GM10847 (cell line): ENCODE measurements around the gene CIDEA.

Source experiments
- POLR2A ChIP-seq: IDR thresholded peaks from 2 replicates; pipeline ENCODE4 v1.6.1; 2011; ENCODE audit not compliant: insufficient read length; ENCODE audit errors: extremely low read depth

Gene CIDEA

DNA sequence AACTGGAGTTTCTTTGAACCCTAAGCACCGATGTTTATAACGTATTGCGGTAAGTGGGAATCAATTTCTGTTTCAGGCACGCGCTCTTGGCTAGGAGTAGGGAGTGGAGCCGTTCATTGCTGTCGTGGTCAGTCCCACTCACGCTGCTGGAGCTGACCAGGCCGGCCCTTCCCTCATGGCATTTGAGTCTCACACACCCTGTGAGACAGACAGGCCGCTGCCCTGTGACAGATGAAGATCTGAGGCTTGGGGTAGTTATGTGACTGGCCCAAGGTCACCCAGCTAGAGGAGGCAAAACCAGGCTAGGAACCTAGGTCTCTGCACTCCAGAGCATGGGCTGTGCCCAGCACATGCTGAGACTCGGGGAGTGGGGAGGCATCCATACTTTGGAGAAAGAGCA, 2.9 kb upstream of the CIDEA start:
- TF ChIP-seq POLR2A, result no peak

DNA sequence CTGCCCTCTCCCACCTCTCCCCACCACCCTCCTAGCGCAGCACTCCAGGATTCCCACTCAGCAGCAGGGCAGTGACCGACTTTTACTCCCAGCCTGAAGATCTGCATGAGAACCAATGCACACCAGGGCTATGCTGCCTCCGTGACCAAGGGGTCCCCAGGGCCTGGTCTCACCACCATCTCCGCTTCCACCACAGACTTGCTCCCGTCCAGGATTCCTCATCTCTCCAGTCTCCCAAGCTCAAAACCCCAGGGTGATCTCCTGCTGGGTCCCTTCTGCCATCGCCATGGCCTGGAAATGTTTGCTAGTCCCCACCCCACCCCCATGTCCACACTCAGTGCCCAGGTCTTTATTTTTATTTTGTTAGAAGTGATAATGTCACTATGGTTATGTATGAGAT, 2.1 kb upstream of the CIDEA start:
- no peak for TF ChIP-seq POLR2A

DNA sequence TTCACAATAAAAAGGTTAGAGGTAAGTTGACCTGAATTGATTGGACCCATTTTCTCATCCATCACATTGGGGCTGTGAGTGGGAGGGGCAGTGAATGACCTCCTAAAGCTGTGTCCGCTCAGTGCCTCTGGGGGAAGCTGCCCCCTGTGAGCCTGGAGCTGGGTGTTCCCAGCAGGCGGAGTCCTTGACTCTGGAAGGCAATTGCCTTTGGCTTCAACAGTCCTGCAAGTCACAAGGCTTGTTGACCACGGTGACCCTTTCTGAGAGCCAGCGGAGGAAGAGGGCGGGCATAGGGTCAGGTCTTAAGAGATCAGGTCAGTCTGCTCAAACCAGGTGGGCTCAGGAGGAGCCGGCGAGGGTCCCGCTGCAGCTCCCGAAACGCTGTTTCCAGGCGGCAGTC, 1.1 kb upstream of the CIDEA start:
- TF ChIP-seq POLR2A, result no peak

DNA sequence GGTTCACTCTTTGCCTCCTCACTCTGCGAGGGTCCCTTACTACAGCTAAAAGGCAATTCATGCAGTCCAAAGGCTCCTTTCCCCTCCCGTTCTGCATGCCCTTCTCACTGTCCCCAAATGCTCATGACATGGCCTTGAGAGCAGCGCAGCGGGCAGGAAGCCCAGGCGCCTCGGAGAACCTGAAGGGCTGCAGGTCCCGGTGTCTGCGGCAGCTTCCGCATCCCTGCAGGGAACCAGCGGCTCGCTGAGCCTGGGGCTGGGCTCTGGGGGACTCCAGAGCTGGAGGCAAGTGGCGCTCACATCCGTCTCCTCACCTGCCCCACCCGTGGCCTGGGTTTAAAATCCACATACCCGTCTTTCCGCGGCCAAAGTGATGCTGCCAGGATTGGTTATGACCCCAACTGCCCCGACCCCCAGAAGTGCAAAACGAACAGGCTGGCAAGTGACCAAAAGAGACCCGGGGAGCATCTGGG, 462 bp upstream of the CIDEA start:
- no peak for TF ChIP-seq POLR2A

DNA sequence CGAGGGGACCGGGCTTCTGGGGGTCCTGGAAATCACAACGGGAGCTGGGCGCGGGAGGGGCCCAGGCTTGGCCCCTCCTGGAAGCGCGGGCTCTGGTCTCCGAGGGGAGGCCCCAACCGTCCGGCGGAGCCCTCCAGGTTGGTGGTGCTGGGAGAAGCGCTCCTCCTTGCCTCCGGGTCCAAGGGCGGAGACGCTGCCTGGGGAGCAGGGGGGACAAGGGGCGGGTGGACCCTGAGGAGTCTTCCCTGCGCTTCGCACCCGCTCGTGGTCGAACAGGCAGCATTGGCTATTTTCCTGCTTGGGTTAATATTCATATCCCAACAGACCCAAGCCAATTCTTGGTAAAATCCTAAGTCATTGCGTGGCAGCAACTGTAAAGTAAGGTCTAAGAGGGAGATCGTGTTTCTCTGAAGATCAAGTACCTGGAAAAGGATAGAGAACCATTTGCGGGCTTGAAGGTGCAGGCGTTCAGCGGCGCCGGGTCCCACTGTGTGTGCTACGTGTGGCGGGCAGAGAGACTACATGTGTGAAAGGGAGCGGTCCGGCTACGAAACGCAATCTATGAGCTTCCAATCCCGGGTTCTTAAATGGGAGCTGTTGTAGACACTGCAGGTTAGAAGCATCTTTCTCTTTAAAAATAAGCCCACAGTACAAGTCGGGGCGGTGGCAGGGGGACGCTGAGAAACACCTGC, 805 bp downstream of the CIDEA start:
- no peak for TF ChIP-seq POLR2A

DNA sequence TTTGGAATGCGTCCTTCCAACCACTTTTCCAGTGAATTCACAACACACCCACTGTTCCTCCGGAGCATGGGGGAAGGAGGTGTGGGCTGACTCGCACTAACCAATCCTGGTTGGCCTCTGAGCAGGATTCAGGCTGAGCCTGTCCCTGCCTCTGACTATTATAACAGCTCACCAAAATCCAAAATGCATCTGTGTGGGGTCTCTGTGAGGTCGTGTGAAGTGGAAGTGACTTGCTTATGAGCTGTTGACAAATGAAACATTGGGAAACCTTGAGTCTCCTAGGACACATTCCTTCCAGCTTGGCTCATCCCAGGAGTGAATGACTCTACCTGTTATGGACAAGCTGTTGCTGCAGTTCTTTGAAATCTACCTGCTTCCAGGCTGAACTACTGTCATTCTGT, 1.5 kb downstream of the CIDEA start:
- no peak for TF ChIP-seq POLR2A

DNA sequence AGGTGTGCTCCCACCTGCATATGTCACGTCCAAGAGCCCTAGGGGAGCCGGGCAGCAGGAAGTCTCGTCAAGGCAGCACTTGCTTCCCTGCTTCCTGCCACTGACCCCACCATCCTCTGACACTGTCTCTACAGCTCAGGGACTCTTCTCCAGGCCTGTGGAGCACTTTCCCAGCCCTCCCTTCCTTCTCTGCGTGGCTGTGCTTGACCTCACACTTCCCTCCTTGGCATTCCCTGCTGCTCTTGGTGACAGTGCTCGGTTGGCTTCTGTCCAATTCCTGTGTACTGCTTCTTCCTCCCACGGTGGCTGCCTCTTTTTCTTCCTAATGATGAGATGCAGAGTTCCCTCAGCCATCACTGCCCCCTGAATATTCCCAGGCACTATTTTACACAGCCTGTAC, 2.8 kb downstream of the CIDEA start:
- TF ChIP-seq POLR2A, result no peak

DNA sequence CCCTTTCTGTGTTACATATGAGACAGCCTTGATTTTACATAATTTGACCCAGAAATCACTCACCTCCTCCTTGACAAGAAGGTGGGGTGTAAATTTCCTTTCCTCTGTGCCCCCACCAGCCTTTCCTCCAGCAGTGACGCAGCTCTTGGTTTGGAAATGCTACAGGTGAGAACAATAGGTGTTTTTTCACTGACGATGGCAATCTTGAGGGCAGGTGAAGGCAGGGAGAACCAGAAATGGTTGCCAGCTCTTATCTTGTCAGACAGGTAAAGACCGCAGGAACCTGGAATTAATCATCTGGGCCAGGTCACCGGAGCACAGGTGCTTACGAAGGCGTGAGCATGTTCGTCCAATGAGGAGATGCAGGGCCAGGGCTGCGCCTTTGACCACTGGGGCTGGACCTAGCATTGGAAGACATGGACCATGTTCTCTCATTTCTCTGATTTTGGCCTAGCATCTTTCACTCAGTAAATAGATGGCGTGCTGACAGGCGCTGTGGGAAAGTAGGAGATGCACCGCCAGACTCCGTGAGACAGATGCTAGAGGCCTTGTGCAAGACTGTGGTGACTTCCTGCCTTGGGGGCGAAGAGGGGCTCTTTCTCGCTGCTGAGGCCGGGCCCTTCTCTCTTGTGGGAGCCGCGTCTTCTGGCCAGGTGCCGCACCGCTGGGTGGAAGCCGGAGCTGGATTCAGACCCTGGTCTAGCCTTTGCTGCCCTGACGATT, 4.0 kb downstream of the CIDEA start:
- TF ChIP-seq POLR2A, result no peak

DNA sequence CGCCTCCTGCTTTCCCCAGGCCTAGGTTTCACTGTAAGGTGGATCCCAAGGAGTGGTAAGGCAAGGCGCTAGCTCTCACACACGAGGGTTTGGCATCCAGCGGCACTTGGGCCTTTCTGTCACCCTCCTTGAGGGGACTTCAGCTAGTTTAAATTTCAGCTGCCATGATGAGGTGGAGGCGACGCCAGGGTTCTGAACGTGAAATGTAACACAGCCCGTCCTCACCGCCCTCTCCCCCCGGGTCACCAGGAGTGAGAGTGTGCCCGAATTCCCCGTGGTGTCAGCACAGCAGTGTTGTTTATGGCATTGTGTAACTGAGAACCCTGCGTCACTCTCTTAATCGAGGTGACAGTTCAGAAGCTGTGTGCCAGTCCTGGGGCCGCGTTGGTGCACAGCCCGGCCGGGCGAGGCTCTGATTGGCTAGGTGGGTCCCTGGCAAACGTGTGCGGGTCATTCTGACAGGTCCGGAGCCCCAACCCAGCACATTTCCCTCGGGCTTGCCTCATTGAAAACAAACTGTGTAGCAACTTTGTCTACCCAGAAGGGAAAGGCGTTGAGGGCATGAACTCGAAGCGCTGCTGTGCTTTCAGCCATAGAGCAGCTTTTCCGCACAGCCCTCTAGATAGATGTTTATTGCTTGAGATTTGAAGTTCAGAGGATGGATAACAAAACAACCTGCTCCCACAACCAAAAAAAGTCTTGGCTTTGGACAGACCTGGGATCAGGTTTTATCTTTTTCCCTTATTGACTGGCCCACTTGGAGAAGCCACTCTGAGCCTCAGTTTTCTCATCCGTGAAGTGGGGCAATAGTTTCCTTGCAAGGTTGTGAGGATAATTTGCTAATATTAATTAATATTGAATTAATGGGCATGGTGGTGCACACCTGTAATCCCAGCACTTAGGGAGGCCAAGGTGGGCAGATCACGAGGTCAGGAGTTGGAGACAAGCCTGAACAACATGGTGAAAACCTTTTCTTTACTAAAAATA, 4.9 kb downstream of the CIDEA start:
- no peak for TF ChIP-seq POLR2A

DNA sequence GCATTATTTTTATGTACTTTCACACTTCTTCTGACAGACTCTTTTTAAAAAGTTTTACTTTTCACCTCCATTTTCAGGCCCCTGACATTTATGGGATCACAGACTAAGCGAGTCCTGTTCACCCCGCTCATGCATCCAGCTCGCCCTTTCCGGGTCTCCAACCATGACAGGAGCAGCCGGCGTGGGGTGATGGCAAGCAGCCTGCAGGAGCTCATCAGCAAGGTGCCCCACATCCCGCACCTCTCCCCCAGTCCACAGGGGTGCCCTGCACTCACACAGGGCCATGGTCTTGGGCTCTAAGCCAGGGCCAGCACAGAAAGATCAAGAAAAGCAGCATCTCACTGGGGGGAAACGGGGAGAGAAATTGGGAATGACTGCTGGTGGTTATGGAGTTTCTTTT, 8.6 kb downstream of the CIDEA start:
- no peak for TF ChIP-seq POLR2A

DNA sequence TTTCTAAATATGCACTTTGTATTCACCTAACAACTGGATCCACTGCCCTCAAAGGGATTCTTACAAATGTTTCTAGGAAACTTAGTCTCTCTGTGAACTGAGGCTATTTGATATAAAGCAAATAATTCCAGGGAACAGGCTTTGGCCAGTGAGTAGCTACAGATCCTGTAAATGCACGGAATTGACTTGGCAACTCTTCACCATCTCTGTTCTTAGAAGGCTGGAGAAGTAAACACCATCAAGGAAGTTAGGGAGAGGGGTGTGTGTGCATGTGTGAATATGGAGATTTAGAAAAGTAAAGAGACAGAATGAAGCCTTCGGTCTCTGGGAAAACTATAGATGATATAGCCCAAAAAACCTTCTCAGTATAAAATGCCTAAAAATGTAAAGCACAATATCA, 10.7 kb downstream of the CIDEA start:
- TF ChIP-seq POLR2A, result no peak

DNA sequence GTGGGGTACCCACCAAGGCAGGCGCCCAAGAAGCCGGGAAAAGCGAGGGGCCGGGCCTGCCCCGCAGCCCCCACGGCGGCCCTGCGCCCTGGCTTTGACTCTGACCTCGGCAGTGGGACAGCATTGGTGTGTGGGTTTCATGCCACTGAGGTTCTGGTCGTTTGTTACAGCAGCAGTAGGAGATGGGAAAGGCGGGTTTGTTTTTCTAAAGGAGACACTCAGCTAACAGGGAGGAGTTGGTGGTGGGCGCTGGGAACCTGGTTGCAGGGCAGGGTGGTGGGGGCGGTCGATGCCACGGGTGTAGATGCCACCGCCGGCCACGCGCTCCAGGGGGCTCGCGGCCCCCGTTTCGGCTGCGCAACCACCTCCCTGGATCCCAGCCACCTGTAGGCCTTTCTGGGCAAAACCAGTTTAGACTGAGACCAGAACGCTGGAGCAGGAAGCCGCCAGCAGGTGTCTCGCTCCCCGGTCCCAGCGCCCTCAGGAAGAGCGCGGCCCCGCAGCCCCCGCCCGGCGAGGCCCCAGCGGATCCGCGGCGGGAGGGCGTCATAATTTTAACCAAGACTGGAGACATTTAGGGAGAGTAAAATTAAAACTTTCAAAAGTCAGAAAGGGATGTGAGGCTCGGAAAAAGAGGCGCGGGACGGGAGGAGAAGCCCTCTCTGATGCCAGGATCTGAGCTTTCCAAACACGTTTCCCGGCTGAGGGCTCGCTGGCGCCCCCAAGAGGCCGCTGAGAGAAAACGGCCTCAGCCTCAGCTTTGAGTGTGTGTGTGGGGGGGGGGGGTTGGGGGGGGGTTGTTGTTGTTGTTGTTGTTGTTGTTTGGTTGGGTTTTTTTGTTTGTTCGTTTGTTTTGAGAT, 17.4 kb downstream of the CIDEA start:
- TF ChIP-seq POLR2A, result no peak

DNA sequence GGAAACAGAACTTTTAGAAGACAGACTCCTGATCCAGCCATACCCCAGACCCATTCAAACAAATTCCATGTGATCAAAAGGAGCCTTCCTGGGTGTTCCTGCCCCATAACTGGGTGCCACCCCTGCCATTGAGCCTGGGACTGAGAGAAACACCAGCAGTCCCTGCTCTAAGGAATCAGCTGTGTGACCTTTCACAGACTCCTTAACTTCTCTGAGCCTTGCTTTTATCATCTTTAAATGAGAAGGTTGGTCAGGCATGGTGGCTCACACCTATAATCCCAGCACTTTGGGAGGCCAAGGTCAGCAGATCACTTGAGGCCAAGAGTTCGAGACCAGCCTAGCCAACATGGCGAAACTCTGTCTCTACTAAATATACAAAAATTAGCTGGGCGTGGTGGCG, 20.6 kb downstream of the CIDEA start:
- no peak for TF ChIP-seq POLR2A

DNA sequence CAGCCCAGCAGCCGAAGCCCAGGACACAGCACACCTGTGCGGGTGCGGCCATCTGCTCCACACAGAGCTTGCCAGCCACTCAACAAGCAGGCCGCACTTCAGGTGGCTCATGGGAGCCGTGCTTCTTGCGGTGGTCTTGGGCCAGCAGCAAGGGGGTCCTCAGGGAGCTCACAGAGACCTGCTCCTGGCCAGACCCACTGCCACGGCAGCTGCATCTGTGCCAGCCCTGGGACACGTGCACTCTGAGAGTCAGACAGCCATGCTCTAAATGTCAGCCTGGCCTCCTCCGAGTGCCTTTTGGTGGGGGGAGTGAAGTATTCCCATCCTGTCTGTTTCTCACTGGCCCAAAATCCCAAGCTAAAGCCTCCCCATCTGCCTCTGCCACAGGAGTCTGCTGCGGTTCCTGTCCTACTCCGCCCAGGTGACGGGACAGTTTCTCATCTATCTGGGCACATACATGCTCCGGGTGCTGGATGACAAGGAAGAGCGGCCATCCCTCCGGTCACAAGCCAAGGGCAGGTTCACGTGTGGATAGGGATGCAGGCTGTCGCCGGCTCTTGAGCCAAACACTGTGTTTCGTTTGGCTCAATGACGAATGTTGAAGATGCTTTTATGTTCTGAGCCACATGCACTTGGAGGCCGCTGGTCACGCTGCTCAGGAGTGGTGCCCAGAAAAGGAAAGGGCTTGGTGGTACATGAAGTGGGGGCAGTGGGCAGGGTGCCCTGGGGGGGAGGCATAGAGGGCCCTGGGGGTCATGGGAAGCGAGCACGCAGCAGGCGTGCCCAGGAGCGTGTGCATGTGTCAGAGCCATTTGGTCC, 22.8 kb downstream of the CIDEA start:
- no peak for TF ChIP-seq POLR2A
